Tibial nerve (tissue), 3 donors: ENCODE measurements around the gene PPP1R18.

ENCODE experiments used
- CTCF ChIP-seq, 5 experiments: fragments of 200-600 bp in 3 of 5; fragments of 450-650 bp in 2 of 5; sonication (generic) in 3 of 5; IDR thresholded peaks; one replicate each; pipeline ENCODE4 v1.5.1; 2016 to 2019; ENCODE audit warnings: antibody characterized with exemption in 5 of 5, mild to moderate bottlenecking in 3 of 5, moderate library complexity in 2 of 5
- POLR2A ChIP-seq, 2 donors: fragments of 450-650 bp; IDR thresholded peaks; one replicate each; pipeline ENCODE4 v1.6.1; 2017; ENCODE audit warnings: antibody characterized with exemption in 2 of 2, mild to moderate bottlenecking in 2 of 2, moderate library complexity in 2 of 2

- no peak for TF ChIP-seq CTCF (IDR thresholded peaks at IDR 0.05)
- TF ChIP-seq POLR2A (IDR thresholded peaks at IDR 0.05), result no peak
Measured at GRCh38 chr6:30685157-30686008, 1.1 kb downstream of the PPP1R18 start.
